ENCODE measurements around the gene TMEFF2. TPM values are rescaled to one million over a fixed set of nuclear protein-coding genes. Genes with fewer than 3 reads are reported as not detected.

The TMEFF2 gene
- total RNA-seq, 1 donor, result under 0.01 TPM

- TF ChIP-seq CTCF (IDR thresholded peaks at IDR 0.05; ENCODE audit: extremely low read depth, low read depth, low read length), result no peak
- H3K9me3 ChIP-seq (ENCODE audit: low read depth, low read length), result no peaks in the 10 kb centered on the region
- no peak overlapping the region for H3K27ac ChIP-seq (ENCODE audit: low read depth, low read length)
- no peaks in the 10 kb centered on the region for H3K4me1 ChIP-seq (ENCODE audit: insufficient read depth, low read length)
- no peak for DNase-seq (ENCODE audit: insufficient read length, low spot score, missing footprints)
- no peak overlapping the region for H3K4me3 ChIP-seq (ENCODE audit: insufficient read depth, low read length)
- no peaks in the 10 kb centered on the region for H3K27me3 ChIP-seq (ENCODE audit: insufficient read depth, low read length)
- H3K36me3 ChIP-seq (ENCODE audit: insufficient read depth, low read length), result no peaks in the 10 kb centered on the region
- no peak overlapping the region for H3K4me2 ChIP-seq (ENCODE audit: insufficient read depth, low read length)
- H3K79me2 ChIP-seq (ENCODE audit: insufficient read depth, low read length), result no peaks in the 10 kb centered on the region
- no peaks in the 10 kb centered on the region for H4K20me1 ChIP-seq (ENCODE audit: insufficient read depth, low read length)
- H2AFZ ChIP-seq (ENCODE audit: low read length), result no peak overlapping the region
Observed at GRCh38 chr2:192026825-192027120, 168.0 kb downstream of the TMEFF2 start.

- no peaks in the 10 kb centered on the region for H3K9me3 ChIP-seq (ENCODE audit: low read depth, low read length)
- TF ChIP-seq CTCF (IDR thresholded peaks at IDR 0.05; ENCODE audit: extremely low read depth, low read depth, low read length), result no peak
- no peak for DNase-seq (ENCODE audit: insufficient read length, low spot score, missing footprints)
- no peak overlapping the region for H3K27ac ChIP-seq (ENCODE audit: low read depth, low read length)
- peak overlapping the region; percentile 8 for H2AFZ ChIP-seq (ENCODE audit: low read length)
- no peaks in the 10 kb centered on the region for H3K36me3 ChIP-seq (ENCODE audit: insufficient read depth, low read length)
- H3K4me1 ChIP-seq (ENCODE audit: insufficient read depth, low read length), result no peaks in the 10 kb centered on the region
- H4K20me1 ChIP-seq (ENCODE audit: insufficient read depth, low read length), result no peaks in the 10 kb centered on the region
- no peaks in the 10 kb centered on the region for H3K27me3 ChIP-seq (ENCODE audit: insufficient read depth, low read length)
- no peak overlapping the region for H3K4me2 ChIP-seq (ENCODE audit: insufficient read depth, low read length)
- no peaks in the 10 kb centered on the region for H3K79me2 ChIP-seq (ENCODE audit: insufficient read depth, low read length)
- no peak overlapping the region for H3K4me3 ChIP-seq (ENCODE audit: insufficient read depth, low read length)
Observed at GRCh38 chr2:192026059-192026824, 168.5 kb downstream of the TMEFF2 start.

DNA sequence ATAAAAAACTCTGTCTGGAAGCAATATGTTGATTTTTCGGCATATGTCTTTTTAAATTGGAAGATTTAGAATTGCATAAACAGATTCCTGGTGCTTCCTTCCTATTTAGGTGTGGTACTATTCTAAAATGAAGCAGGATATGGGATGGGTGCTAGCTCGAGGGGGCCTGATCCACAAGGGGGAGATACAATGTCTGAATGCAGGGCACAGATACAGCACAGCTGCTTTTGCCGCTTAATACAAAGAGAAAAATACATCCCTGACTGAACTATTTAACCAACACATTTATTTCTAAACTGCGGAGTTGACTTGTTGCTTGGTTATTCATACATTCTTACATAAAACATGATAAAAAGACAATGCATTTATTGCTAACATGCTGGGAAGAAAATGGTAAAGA is 169.1 kb downstream of the TMEFF2 start:
- H3K4me1 ChIP-seq (ENCODE audit: insufficient read depth, low read length), result no peaks in the 10 kb centered on the region
- H3K36me3 ChIP-seq (ENCODE audit: insufficient read depth, low read length), result no peaks in the 10 kb centered on the region
- H4K20me1 ChIP-seq (ENCODE audit: insufficient read depth, low read length), result no peaks in the 10 kb centered on the region
- H2AFZ ChIP-seq (ENCODE audit: low read length), result no peak overlapping the region
- no peak overlapping the region for H3K4me2 ChIP-seq (ENCODE audit: insufficient read depth, low read length)
- peak; percentile 30 for DNase-seq (ENCODE audit: insufficient read length, low spot score, missing footprints)
- H3K79me2 ChIP-seq (ENCODE audit: insufficient read depth, low read length), result no peaks in the 10 kb centered on the region
- H3K9me3 ChIP-seq (ENCODE audit: low read depth, low read length), result no peaks in the 10 kb centered on the region
- no peak overlapping the region for H3K4me3 ChIP-seq (ENCODE audit: insufficient read depth, low read length)
- peaks cover 3% of the 10 kb centered on the region for H3K27me3 ChIP-seq (ENCODE audit: insufficient read depth, low read length)
- no peak overlapping the region for H3K27ac ChIP-seq (ENCODE audit: low read depth, low read length)
- no peak for TF ChIP-seq CTCF (IDR thresholded peaks at IDR 0.05; ENCODE audit: extremely low read depth, low read depth, low read length)

GRCh38 chr2:192023006-192023405 is 171.7 kb downstream of the TMEFF2 start:
- Histone ChIP-seq H3K27me3 (ENCODE audit: insufficient read depth, low read length) (peaks cover 3% of the 10 kb centered on the region), H2AFZ (ENCODE audit: low read length) (no peak overlapping the region), H3K4me2 (ENCODE audit: insufficient read depth, low read length) (no peak overlapping the region), H3K79me2 (ENCODE audit: insufficient read depth, low read length) (no peaks in the 10 kb centered on the region), H3K36me3 (ENCODE audit: insufficient read depth, low read length) (no peaks in the 10 kb centered on the region), H3K27ac (ENCODE audit: low read depth, low read length) (no peak overlapping the region), H3K4me3 (ENCODE audit: insufficient read depth, low read length) (no peak overlapping the region), H4K20me1 (ENCODE audit: insufficient read depth, low read length) (no peaks in the 10 kb centered on the region), H3K9me3 (ENCODE audit: low read depth, low read length) (no peaks in the 10 kb centered on the region), H3K4me1 (ENCODE audit: insufficient read depth, low read length) (no peaks in the 10 kb centered on the region)
- DNase-seq (ENCODE audit: insufficient read length, low spot score, missing footprints), result no peak
- TF ChIP-seq CTCF (IDR thresholded peaks at IDR 0.05; ENCODE audit: extremely low read depth, low read depth, low read length), result no peak

Data from osteoblast (primary cell).